HG02588 (cell line): Measurements from ENCODE around the gene CFAP46.
"Not testable (repeated sequence)": the region's sequence is repeated elsewhere in the genome, so short reads cannot be mapped to it uniquely, and the experiment has no call there.

Source experiments
- ATAC-seq: cut with Tn5 transposase; IDR thresholded peaks from one replicate; pipeline ENCODE4 v1.9.1; 2021; ENCODE audit warnings: mild to moderate bottlenecking, moderate library complexity; ENCODE audit not compliant: unreplicated experiment

Gene CFAP46

GRCh38 chr10:132915411-132915810, 27.0 kb downstream of the CFAP46 start:
- ATAC-seq: no peak

DNA sequence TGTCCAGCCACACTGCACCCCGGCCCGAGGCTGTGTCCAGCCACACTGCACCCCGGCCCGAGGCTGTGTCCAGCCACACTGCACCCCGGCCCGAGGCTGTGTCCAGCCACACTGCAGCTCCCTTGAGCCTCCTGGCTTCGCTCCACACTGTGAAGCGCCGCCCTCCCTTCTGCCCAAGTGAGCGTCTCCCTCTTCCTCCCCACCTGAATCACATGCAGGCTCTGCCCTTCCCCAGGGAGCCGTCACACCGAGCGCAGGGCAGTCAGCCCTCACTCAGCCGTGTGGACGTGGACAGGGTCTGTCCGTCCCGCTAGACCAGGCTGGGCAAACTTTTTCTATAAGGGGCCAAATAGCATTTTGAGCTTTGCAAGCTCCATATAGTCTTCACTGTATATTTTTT, 27.6 kb downstream of the CFAP46 start:
- no peak for ATAC-seq

DNA sequence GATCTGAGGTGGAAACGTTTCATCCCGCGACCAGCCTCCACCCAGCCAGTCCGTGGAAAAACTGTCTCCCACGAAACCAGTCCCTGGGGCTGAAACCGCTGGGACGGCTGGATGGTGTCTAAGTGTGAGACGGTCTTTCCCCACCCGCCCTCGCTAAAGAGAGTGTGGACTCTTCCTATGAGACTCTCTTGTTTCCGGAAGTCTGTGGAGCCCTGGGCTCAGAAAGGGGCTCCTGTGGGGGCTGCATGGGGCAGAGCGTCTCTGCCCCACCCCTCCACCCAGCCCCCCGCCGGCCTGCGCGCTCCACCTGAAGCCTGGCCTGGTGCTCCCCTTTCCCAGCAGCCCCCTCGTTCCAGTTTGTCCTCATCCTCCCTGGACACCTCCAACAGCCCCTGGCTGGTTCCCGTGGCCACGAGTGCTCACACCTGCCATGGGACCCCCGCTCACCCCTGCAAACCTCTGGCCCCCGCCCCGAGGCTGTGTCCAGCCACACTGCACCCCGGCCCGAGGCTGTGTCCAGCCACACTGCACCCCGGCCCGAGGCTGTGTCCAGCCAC, 28.7 kb downstream of the CFAP46 start:
- ATAC-seq: no peak

DNA sequence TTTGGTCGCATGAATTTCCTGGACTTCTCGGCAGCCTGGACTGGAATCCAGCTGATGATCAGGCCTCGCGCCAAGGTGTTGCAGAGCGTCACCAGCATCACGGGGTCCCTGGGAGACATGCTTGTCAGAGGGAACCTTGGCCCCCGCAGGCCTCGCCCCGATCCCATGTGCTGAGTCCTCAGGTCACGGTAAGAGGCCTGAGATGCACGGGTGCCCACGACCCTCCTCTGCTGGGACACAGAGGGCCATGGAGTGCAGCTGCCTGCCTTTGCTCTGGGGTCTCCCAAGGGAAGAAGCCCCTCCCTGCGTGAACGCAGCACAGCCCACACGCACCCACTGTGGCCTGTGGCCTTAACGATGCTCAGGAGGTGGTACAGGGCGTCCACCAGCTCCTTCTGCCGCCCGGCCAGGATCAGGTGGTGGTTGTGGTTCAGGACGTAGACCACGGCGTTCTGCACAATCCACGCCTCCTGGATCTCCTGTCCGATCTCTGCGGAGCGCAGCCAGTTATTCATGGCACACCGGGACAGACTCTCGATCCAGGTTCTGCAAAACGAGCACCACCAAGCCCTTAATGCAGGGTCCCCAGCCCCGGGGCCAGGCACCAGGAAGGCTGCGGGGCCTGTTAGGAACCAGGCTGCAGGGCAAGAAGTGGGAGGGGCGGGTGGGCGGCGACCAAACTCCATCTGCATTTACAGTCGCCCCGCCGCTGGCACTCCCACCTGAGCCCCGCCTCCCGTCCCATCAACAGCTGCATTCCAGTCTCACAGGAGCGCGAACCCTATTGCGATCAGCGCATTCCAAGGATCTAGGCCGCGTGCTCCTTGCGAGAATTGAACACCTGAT, 29.4 kb downstream of the CFAP46 start:
- ATAC-seq: no peak

DNA sequence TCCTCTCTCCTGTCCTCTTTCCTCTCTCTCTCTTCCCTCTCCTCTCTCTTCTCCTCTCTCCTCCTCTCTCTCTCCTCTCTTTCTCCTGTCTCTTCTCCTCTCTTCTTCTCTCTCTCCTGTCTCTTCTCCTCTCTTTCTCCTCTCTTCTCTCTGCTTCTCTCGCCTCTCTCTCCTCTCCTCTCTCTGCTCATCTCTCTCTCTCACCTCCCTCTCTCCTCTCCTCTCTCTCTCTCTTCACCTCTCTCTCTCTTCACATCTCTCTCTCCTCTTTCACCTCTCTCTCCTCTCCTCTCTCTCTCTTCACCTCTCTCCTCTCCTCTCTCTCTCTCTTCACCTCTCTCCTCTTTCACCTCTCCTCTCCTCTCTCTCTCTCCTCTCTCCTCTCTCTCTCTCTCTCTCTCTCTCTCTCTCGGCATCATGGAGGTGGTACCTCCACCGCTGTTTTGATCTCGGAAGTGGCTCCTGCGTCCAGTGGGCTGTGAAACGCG, 30.1 kb downstream of the CFAP46 start:
- ATAC-seq: no peak

GRCh38 chr10:132911786-132912097, 30.6 kb downstream of the CFAP46 start:
- no peak for ATAC-seq

DNA sequence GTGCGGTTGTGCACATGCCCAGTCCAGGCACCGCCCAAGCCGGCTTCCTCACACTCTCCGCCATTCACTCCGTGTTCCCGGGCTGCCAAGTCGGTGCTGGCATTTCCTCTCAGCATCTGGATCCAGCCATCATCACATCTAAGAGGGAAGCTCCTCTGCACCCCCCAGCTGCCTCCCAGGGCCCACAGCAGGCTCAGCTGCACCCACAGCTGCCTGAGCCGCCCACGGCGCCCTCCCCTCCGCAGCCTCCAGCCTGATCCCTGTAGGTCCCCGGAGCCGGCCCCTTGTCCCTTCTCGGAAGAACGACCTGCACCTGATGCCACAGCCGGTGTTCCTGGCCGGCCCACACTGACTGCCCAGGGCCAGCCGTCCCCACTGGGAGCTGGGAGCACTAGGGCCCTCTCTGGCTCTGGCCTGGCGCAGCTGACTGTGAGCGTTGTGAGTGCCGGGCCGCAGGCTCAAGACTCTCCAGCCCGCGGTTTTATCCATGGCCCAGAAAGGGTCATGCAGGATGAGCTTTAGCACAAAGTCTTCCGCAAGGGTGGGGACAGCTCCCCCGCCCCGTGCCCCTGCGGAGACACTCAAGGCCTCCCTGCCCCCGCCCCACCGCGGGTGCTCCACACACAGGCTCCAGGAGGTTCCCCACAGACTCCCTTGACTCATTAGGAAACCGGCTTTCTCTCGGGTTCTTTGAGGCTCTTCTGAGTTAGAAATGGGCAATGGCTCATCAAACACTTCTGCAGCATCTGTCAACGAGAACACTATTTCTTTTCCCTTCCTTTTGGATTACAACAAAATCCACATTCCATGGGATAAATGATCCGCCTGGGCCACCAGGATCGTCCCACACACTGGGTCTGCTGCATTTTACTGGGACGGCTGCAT, 31.2 kb downstream of the CFAP46 start:
- no peak for ATAC-seq

GRCh38 chr10:132910186-132910880, 32.0 kb downstream of the CFAP46 start:
- ATAC-seq: no peak

DNA sequence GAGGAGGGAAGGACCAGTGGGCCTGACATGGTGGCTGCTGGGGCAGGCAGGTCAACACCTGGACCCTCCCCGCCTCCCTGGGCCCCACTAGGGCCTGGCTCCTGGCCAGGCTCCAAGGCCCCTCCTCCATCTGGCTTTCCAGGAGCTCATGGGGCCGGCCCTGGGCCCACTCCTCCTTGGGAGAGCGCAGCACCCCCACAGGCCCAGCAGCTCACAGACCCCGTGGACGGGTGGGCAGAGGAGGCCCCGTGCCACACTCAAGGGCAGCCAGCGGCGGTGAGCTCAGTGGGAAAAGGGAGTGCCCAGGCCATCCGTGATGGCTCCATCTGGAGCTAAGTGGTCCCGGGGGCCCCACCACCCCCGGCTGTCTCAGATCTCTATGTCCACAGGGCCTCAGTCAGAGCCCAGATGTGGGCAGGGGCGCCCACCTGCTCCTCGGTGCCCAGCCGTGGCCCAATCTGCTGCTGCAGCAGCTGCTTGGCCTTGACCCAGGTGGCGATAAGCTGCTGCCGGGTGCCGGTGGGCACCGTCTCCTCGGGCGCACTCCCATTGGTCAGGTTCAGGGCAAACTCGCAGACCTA, 32.8 kb downstream of the CFAP46 start:
- ATAC-seq: no peak

DNA sequence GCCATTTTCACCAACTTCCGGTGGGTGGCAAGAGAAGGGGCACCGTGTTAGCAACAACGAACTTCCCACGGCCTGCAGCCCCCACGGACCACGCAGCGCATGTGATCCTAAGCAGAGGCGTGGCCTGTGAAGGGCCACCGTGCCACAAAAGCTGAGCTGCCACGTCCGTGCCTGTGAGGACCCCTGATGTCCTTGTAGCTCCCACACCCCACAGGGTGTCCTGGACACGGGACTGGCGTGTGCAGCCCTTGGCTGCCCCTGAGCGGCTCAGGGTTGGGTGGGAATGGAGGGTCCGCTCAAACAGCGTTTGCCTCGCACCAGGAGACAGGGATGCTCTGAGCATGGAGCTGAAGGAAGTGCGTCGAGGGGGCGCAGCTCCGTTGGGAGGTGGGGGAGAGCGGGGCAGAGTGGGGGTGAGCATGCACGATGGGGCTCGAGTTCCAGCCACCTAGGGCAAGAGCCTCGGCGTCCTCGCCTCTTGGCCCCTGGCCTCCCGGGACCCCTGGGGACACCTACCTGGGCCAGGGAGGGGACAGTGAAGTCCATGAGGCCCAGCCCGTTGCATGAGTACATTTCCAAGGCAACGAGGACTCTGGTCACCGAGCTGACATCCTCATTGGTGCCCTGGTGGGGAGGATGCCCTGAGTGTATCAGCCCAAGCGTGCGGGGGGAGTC, 33.6 kb downstream of the CFAP46 start:
- ATAC-seq: no peak

DNA sequence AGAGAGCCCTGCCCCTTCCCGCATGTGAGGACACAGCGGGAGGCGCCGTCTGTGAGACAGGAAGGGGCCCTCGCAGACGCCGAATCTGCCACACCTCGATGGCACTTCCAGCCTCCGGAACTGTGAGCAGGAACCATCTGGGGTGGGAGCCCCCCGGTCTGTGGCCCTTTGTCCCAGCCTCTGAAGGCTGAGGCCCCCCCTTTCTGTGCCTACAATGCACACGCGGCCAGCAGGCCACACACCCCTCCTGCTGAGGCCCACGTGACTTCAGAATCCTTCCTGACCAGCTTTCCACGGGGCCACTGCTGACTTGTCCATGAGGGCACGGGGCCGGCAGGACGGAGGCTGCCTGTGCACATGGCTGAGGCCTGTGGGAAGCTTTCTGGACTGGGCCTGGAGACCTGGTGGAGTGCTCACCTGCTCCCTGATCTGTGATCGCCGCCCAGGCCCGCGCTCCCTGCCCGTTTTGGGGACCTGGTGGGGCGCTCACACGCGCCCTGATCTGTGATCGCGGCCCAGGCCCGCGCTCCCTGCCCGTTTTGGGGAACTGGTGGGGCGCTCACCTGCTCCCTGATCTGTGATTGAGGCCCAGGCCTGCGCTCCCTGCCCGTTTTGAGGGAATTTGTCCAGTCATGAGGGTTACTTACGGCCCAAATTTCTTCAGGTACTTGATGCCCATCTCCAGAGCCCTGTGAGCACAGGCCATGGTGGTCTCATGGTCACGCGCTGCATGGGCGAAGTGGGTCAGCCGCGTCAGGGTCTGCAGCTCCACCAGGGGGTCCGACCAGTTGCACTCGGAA, 34.3 kb downstream of the CFAP46 start:
- ATAC-seq: no peak

- no peak for ATAC-seq
Observed at GRCh38 chr10:132906836-132907235, 35.5 kb downstream of the CFAP46 start.

GRCh38 chr10:132906106-132906505, 36.3 kb downstream of the CFAP46 start:
- ATAC-seq: no peak

- ATAC-seq: no peak
Observed at GRCh38 chr10:132905661-132906060, 36.7 kb downstream of the CFAP46 start.

- no peak for ATAC-seq
Observed at GRCh38 chr10:132904814-132905649, 37.3 kb downstream of the CFAP46 start.

DNA sequence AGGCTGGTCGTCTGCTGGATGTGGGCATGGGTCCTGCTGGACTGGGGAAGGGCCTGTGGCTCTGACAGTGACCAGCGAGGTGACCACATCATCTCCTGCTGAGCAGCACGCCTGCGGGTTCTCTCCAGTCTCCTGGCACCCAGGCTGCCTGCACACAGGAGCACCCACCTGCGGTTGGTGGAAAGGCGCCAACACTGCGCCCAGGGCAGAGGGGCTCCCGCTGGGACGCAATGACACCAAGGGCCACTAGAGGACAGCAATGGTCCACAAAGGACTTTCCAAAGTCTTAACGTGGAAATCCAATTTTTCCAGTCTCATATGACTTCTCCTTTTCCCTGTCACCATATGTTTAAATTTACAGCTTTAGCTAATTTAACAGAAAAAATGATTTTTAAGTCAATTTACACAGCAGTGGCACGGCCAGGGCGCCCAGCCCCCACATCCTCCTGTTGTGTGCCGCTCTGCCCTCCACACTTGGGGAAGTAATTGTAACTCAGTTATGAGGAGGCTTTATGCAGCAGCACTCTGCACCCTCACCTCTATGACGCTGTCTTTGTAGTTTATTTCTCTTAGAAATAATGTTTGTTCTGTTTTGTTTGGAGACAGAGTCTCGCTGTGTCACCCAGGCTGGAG, 38.1 kb downstream of the CFAP46 start:
- no peak for ATAC-seq

DNA sequence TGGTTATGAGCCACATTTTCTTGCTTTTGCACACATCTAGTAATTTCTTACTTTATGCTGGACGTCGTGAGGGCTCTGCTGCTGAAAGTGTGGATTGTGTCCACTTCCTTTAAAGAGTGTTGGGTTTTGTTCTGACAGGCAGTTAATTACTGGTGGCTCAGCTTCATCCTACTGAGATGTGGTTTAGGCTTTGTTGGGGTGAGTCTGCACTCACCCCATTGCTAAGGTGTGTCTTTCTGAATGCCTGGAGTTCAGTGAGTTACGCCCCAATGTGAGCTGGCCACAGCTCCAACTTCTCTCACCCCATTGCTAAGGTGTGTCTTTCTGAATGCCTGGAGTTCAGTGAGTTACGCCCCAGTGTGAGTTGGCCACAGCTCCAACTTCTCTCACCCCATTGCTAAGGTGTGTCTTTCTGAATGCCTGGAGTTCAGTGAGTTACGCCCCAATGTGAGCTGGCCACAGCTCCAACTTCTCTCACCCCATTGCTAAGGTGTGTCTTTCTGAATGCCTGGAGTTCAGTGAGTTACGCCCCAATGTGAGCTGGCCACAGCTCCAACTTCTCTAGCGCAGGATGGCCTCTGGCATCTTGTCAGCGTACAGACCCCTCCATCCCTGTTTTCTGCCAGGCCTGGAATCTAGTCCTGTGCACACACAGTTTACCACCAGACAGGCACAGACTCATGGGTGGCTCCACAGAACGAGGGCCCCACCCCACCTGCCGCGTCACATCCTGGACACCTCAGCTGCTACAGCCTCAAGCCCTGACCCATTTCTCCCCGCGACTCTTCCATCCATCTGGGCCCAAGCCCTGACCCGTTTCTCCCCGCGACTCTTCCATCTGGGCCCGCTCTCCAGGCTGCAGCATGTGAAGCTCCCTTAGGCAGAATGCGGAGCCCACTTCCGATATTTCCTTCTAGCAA, 39.5 kb downstream of the CFAP46 start:
- ATAC-seq: not testable (repeated sequence)
